Mesenteric fat pad (tissue), 1 donor: ENCODE data around the gene ULBP1. TPM values are rescaled to one million over a fixed set of nuclear protein-coding genes. Genes with fewer than 3 reads are reported as not detected.
"Not testable (repeated sequence)": the region's sequence is repeated elsewhere in the genome, so short reads cannot be mapped to it uniquely, and the experiment has no call there.

Experiments
- DNase-seq: peaks from one replicate; pipeline ENCODE4 v3.0.0-alpha.2; 2020; ENCODE audit warnings: low spot score
- total RNA-seq: library from RNA; stranded (reverse); fragmentation: NEBNext Ultra II Directional; extraction: Animal tissue kit (Norgen Biotek cat#: 25700); gene quantifications from one replicate; pipeline ENCODE4 v1.2.1, GENCODE V29; 2021
- donor health status: DM: yes; HTN: yes; CAD: no.

Gene ULBP1
- total RNA-seq, 1 donor from 2014 or later, result 0.19 TPM

GRCh38 chr6:149974825-149975224 is 11.1 kb downstream of the ULBP1 start:
- no peak for DNase-seq

GRCh38 chr6:149975400-149975799 is 11.7 kb downstream of the ULBP1 start:
- no peak for DNase-seq

DNA sequence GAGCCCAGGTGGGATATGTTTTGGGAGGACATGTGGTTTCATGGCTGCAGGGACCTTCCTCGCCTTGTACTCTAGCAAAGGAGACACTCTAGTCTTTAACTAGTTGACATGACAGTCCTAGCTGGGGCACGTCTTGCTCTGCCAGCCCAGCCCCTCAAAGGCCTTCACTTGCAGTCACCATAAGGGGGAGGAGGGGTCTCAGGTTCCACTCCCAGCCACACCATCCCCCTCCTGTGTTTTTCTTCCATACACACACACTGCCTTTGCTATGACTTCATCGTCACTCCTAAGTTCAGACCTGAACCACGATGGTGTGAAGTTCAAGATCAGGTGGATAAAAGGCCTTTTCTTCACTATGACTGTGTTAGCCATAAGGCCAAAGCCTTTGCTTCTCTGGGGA is 13.5 kb downstream of the ULBP1 start:
- DNase-seq, result no peak

GRCh38 chr6:149978610-149979009 is 14.9 kb downstream of the ULBP1 start:
- no peak for DNase-seq

DNA sequence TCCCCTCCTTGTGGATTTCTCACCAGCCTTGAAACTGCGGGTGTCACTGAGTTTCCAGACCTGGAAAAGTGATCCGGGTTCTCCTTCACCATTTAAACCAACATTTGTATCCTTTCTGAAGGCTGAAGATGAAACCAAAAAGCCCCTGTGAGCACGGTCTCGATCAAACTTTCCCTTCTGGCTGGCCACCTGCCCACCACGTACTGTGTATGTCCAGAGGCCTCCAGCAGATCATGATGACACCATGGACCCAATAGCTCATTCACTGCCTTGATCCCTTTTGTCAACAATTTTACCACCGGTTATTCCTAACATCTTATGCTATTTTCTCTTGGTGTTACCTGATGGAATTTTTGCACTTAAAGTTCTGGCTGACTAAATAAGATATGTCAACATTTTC is 15.6 kb downstream of the ULBP1 start:
- DNase-seq, result no peak

- peak; percentile 53 for DNase-seq
These were observed 19.4 kb downstream of the ULBP1 start for GRCh38 chr6:149983145-149983544.

DNA sequence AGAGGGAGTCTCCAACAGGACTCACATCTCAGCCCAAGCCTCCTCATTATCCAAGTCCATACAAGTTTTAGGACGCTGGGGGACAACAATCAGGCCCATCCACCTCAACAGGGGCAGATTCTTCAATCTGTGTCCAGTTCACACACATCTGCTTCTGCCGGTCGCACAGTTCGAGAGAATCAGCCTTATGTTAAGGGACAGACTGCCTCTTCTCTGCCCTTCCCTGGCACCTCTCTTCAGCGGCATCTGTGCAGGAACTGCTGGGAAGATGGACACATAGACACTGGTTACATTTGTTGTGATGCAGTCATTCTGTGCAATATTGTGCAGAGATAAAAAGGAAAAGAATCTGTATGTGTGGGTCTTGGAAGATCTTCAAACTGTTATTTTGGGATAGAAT is 21.0 kb downstream of the ULBP1 start:
- DNase-seq, result peak; percentile 51

DNA sequence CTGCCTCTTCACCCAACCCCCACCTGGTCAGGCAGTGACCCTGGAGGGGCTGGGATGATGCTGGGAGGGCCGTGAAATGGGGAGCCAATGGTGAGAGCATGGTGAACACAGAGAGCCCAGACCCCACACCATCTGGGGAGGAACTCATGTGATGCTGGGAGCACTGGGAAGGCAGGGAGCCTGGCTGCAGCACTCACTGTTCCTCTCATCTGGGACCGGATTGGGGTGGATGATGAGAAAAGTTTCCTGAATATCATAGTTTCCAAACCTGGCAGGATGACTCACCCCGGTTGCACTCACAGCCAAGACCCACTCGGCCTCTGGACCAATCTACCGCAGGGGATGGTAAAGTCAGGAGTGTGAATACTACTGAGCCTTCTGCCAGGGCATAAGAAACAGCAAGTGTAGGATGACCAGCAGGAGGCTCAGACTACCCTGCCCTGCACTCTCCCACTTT is 21.8 kb downstream of the ULBP1 start:
- peak; percentile 55 for DNase-seq

GRCh38 chr6:149987602-149988107 is 23.9 kb downstream of the ULBP1 start:
- no peak for DNase-seq

DNA sequence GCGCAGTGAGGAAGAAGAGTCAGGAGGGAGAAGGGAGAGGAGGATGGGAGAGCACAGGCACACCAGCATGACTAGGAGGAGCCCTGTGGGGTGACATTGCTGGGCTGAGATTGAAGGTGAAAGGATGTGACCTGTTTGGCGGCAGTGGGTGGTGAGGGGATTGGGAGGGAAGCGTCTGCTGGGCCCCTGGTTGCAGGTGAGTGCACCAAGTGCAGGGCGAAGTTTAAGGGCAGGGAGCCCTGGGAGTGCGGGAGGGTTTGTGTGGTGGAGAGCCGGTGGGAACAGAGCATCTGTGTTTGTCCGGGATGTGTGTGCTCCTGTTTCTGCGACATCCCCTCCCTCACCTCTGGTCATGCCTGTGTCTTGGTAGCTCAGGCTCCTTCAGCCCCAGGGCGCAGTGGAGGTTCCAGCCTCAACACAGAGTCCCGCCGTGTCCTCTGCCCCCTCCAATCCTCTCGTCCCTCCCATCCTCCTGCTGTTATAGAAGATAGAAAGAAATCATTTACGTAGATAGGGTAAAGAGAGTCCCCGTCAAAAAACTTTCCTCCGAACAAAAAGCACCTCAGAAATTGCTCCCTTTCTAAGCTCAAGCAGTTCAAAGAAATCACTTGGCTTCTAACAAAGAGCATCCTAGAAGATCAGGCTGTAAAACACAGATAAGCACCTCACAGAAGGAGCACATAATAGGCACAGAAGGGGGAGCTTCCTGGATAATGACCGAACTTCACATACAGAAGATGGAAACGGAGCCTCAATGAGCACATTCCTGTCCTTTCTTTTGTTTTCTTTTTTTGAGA is 25.0 kb downstream of the ULBP1 start:
- DNase-seq, result no peak

DNA sequence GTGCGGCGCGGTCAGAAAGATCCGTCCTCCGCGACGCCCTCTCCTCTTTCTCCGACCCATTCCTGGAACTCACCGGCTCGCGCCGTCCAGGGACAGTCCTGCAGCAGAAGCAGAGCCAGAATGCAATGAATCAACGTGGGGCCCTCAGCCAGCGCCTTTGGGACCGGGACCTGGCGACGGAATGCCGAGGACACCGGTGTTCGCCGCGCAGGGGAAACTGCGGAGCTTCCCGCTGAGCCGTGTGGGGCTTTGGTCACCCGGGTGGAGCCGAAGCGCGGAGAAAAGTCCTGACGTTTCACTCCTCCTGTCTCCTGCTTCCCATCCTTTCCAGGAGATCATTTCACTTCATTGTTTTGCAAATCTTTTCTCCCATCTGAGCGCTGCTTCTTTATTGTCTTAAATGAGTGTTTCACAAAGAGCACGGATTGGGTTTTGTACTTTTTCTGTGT is 26.5 kb downstream of the ULBP1 start:
- DNase-seq, result no peak

DNA sequence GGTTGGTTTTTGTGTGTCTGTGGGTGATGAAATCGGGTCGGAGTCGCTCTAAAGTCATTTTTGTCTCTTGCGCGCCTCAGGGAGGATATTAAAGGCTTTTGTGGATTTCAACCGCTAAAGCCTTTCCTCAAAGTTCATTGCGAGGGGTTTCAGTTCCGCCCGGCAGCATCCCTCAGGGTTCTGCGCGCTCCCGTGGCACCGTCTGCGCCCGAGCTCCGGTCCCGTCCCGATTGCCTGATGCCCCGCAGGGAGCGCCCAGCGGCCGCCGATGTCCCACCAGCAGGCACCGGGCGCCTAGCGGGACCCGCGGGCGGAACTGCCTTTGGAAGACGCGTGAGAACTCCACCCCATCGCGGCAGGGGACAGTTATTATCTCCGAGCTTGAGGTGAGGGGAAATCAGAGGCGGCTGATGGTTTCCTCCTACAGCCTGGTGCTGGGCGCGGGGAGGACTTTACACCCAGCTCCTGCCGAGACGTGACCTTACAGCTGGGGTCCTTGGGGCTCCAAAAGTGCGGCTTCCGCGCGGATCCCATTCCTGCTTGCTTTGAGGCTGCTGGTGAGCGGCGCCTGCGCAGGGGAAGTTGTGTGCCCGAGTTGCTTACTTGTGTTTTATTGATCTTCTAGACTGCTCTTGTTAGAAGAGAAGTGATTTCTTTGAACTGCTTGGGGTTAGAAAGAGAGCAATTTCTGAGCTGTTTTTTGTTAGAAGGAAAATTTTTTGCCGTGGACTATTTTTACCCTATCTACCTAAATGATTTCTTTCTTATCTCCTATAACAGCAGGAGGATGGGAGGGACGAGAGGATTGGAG is 27.1 kb downstream of the ULBP1 start:
- no peak for DNase-seq

DNA sequence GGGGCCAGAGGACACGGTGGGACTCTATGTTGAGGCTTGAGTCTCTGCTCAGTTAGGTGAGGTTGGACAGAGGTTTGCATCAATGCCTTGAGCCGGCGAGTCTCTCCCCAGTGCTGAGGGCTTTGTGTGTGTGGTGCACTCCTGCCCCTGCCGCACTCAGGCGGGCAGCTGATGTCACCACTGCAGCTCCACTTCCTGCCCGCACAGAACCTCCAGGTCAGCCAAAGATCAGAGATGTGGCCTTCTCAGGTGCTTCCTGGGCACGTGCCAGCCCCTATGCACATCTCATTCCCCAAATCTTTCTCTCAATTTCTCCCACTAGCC is 27.7 kb downstream of the ULBP1 start:
- DNase-seq, result not testable (repeated sequence)

- no peak for DNase-seq
These were observed 28.1 kb downstream of the ULBP1 start for GRCh38 chr6:149991838-149992237.

DNA sequence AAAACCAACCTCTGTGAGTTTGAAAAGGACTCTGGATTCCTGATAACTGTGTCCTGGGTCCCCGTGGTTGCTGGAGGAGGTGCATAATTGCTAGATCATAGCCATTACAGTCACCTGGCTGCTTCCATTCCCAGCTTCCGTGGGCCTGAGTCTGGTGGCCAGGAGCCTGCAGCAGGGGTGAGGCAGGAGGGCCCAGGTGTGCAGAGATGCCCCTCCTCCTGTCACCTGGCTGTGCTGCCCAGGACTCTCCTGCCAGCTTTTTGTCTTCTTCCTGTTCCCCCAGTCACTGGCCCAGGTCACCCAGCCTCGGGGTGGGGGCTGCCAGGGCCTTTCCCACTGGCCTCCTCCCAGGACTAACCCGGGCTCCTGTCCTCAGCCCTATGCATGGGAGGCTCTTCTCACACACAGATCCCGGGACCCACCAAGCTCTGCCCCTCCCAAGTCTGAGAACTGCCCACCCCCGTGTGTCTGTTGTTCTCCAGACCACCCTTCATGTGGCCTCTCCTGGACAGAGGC is 31.6 kb downstream of the ULBP1 start:
- DNase-seq, result no peak

DNA sequence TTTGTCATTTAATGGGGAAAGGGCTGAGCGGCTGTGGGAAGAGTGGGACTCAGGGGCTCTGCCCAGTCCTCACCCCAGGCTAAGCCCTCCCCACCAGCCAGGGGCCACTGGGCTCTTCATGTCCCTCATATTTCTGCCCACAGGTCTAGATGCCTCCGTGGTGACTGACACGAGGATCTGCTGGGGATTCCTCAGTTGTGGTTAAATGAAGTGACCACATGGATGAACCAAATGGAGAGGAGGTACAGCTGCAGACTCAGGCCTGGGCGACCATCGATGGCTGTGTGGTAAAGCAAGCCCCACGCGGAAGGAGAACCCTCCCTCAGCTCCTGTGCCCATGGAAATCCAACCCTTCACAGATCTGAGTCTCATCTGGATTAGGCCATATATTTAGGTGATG is 32.2 kb downstream of the ULBP1 start:
- DNase-seq, result no peak

DNA sequence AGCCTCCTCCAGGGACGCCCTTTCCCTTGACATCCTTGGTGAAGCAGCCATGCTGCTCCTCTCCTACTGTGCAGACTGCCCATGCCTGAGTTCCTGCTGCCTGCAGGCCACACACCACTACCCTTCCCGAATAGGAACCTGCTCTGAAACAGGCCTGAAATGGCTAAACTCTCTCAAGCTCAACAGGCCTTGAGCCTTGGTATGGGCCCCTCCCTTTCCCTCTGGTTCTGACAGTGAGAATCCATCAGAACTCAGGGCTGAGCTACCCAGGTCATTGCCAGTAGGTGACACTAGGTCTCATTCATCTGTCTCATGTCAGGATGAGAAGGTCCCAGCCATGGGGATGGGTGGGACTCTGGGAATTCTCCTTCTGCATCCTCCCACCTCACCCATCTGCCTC is 35.9 kb downstream of the ULBP1 start:
- DNase-seq, result peak; percentile 43

DNA sequence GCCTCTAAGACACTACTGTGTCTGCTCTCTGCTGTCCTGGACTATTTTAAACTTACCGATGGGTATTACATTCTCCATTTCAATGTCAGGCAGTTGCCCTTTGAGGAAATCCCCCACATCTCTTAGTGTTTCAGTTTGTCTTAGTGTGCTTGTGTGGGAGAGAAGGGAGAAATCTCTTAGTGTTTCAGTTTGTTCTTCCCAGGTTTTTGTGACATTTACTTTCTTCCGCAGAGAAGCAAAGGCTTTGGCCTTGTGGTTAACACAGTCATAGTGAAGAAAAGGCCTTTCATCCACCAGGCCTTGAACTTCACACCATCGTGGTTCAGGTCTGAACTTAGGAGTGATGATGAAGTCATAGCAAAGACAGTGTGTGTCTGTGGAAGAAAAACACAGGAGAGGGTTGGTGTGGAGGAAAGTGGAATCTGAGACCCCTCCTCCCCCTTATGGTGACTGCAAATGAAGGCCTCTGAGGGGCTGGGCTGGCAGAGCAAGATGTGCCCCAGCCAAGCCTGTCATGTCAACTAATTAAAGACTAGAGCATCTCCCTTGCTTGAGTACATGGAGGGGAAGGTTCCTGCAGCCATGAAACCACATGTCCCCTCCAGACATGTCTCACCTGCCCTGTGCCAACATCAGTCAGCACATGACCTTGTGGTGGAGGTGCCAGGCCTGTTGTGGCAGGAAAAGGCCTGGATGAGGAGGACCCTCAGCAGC is 37.7 kb downstream of the ULBP1 start:
- peak; percentile 45 for DNase-seq

DNA sequence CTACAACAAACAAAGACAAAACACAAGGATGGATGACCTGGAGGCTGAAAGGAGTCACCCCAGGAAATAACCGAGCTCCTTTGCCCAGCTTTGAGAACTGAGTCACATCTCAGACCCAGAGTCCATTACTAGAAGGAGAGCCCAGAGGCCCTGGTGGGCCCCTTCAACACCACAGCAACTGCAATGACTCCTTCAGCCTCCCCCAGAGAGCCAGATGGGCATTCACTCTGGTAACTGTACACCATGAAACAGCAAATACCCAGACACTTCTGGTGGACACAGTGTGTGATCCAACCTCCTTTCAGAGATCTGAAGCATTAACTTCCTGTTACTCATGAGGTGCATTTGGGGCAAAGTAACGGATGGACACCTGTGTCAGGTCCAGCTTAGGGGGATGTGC is 39.0 kb downstream of the ULBP1 start:
- DNase-seq, result peak; percentile 57

DNA sequence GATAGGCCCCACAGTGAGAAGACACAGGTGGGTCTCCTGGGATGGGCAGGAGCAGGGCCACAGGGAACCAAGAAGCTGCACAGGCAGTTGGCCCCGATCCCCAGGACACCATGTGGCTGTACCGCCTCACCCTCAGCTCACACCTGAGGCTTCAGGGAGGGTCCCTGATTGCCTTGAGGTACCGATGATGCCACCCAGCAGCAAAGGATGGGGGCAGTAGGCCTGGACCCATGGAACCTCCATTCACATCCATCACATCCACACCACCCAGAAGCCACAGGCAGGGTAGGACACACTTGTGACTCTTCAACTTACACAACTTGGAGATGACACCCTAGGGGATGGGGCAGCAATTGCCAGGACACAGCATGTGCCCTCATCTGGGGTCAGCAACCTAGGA is 39.9 kb downstream of the ULBP1 start:
- DNase-seq, result peak; percentile 62

- peak; percentile 41 for DNase-seq
These were observed 40.5 kb downstream of the ULBP1 start for GRCh38 chr6:150004101-150004782.
